HG03565 (cell line): ENCODE measurements around the gene CNN2.
"Not testable (repeated sequence)": the region's sequence is repeated elsewhere in the genome, so short reads cannot be mapped to it uniquely, and the experiment has no call there.

ENCODE experiments used
- ATAC-seq: cut with Tn5 transposase; IDR thresholded peaks from one replicate; pipeline ENCODE4 v1.9.1; 2021; ENCODE audit warnings: mild to moderate bottlenecking, moderate library complexity; ENCODE audit not compliant: unreplicated experiment

The CNN2 gene

GRCh38 chr19:1010586-1011510, 15.6 kb upstream of the CNN2 start:
- no peak for ATAC-seq

GRCh38 chr19:1011831-1012333, 14.5 kb upstream of the CNN2 start:
- no peak for ATAC-seq

DNA sequence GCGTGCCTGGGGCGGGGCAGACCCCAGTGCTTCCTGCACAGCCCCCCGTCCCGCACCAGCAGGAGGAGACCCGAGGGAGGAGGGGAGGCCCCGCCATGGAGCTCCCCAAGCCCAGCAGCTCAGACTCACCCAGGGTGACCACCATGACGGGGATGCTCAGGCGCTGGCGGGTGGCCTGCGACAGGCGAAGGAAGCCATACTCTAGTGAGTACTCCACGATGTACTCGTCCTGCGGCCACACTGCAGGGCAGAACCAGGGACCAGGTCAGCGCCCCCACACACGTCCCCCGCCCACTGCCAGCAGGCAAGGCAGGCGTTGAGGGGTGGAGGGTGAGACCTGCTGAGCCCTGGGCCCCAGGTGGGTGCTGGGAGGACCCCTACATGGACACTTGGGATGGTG, 14.1 kb upstream of the CNN2 start:
- ATAC-seq, result no peak

DNA sequence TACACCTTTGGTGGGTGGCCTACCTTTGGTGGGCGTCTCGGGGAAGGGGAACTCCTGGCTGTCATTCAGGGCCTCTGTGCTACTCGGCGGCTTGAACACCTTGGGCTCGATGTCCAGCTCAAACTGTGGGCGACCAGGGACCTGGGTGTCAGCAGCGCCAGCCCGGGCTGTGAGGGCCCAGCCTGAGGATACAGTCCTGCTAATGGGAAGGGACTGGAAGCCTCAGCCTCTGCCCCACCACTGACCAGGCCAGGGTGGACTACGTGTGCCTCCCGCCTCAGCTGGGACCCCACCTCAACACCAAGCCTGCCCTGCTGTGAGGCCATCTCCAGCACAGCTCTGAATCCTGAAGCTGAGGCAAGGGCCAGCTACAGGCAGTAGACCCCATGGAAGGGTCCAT, 13.2 kb upstream of the CNN2 start:
- ATAC-seq, result no peak

GRCh38 chr19:1014161-1015060, 12.0 kb upstream of the CNN2 start:
- no peak for ATAC-seq

- ATAC-seq, result no peak
Measured at GRCh38 chr19:1015061-1015781, 11.2 kb upstream of the CNN2 start.

DNA sequence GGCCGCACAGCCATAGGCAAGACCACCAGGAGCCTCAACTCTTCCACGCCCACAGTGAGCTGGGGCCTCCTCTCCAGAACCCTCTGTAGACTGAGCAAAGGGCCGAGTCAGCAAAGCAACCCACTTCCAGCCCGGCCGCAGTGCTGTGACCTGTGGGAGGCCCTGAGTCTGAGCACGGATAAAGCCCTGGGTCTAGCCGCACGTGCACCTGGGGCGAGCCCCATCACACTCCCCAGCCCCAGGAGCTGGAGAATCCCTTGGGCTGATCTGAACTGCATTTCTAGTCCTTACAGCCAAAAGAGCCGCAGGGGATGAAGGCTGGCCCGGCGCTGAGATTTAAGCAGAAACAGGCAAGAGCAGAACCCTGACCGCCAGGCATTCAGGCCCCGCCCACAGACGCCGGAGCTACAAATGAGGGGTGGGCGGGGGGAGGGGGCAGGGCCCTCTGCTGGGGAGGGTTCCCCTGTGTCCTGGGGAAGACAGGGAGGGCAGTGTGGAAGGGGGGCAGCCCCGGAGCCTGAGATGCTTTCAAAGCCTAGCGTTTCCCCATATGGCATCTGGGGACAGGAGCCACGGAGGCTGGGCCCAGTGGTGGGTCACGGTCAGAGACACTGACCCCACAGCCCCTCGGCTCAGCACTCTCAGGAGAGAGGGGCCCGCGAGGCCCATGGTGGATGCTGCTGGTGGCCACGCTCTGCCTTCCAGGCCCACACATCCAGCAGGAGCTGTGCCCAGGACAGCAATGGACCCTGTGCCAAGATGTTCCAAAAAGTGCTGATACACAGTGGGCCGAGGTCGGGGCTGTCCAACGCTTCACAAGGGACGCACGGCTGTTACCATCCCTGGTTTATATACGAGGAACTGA, 10.4 kb upstream of the CNN2 start:
- ATAC-seq, result no peak

DNA sequence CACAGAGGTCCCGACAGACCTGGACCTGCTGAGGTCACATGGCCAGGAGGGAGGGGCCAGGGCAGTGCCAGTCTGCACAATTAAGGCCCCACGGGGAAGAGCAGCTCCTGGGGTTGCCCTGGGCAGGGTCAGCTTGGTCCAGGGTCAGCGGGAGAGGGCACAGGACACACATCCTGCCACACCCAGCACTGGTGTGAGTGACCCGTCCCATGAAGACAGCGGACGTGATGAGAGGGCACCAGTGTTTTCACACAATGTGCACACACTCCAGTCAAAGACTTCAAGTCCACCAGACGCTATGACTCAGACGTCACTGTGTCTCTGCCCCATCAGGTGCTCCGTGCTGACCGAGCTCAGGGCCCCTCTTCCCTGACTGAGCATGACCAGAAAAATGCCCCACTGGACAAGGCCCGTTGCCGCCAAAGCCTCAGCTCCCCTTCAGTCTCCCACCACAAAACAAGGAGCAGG, 9.7 kb upstream of the CNN2 start:
- ATAC-seq, result no peak

DNA sequence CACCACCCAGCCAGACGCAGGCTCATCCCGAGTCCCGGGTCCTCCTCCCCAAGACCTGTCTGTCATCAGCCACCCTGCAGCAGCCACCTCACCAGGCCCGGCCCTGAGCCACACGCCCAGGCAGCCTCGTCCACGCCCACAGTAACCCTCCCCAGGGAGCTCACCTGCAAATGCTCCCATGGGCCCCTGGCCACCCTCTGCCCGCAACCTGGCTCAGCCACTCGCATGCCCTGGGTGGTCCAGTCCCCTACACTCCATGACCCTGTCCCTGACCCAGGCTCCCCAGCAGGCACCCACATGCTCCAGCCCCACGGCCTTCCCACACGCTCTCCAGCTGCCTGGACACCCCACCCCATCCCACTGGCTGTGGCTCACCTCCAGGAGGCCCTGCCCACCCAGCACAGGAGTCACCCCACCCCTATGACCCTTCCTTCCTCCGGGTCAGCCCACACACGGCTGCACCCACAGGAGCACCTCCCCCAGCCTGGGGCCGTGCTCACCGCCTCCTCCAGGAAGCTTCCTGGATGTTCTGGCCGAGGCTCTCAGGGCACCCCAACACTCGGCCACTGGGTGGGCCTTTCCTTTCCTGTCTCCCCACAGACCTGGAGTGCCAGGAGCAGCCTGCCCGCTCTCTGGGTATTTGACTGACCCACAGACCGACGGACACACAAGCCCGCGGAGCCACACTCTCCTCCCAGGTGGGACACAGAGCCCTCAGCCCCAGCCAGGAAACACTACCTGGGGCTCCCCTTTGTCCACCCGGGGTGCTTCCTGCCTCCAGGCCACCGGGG, 9.1 kb upstream of the CNN2 start:
- ATAC-seq, result no peak

GRCh38 chr19:1017906-1018305, 8.5 kb upstream of the CNN2 start:
- ATAC-seq, result no peak

GRCh38 chr19:1018393-1018792, 8.0 kb upstream of the CNN2 start:
- no peak for ATAC-seq

DNA sequence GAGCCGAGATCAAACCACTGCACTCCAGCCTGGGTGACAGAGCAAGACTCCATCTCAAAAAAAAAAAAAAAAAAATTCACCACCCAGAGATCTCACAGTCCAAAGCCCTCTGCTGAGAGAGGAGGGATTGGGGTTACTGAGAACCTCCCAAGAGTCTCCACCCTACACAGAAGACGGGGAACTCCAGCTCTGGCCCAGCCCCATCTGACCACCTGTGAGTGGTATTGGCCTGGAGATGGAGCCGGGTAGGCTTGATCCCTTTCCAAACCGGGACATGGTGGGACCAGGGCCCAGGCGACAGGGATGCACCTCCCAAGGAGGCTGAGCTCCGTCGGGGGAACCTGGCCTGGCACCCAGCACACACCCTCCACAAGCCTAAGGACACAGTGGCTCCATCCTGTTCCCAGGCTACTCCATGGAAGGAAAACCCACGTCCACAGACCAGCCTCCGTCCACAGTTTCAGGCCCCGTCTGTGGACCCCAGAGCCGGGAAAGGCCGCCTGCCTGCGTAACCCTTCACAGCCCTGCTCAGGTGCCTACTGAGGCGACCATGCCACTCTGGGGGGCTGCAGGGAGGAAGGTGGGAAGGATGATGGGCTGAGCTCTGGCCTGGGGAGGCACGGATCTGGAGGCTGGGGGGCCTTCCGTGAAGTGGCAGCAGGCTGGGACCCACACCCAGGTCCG, 7.3 kb upstream of the CNN2 start:
- no peak for ATAC-seq

DNA sequence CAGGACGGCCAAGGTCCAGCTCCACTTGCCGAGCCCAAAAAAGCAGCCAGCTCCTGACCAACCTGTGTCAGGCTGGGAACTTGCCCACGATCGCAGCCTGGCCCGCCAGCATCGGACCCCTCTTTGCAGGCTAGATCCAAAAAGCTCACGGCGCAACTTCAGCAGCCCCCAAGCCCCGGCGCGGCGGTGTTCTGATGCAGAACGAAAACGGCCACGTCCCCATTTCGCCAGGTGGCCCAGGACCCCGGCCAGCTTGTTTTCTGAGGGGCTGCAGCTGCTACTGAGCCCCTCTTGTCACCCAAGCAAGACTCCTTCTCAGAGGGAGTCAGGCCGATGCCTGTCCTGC, 6.8 kb upstream of the CNN2 start:
- no peak for ATAC-seq

GRCh38 chr19:1019980-1020867, 6.2 kb upstream of the CNN2 start:
- no peak for ATAC-seq

- ATAC-seq, result peak; percentile 62
Measured at GRCh38 chr19:1020868-1021425, 5.5 kb upstream of the CNN2 start, which contains the start of gene TMEM259. Gene TMEM259 (minus strand): TSS chr19:1021123. CDS start chr19:1020996, 127 bp downstream.

- not testable (repeated sequence) for ATAC-seq
Measured at GRCh38 chr19:1023883-1024188, 2.6 kb upstream of the CNN2 start.

GRCh38 chr19:1025080-1025479, 1.3 kb upstream of the CNN2 start:
- ATAC-seq, result not testable (repeated sequence)
